Measurements from ENCODE around the gene DLG5. TPM values are rescaled to one million over a fixed set of nuclear protein-coding genes. Genes with fewer than 3 reads are reported as not detected.

DLG5 gene
- total RNA-seq, 4 donors from 2014 or later: 28.6 to 51.2 (median 40.3) TPM

GRCh38 chr10:77834943-77835668 is 91.4 kb downstream of the DLG5 start:
- H3K27me3 ChIP-seq: no peaks in the 10 kb centered on the region
- ATAC-seq (no peak), DNase-seq (no peak)
- no peak overlapping the region for H3K4me3 ChIP-seq
- H3K27ac ChIP-seq: peak overlapping the region in 3 of 4 donors; percentile 41 to 62 (median 58)
- peaks cover 0 to 73% of the 10 kb centered on the region in 2 donors for H3K36me3 ChIP-seq
- H3K4me1 ChIP-seq: peaks cover 9 to 17% of the 10 kb centered on the region in 2 donors
- no peak for TF ChIP-seq CTCF (IDR thresholded peaks at IDR 0.05 in 4 of 5, conservative IDR thresholded peaks at IDR 0.05 in 1 of 5)
- no peak for TF ChIP-seq POLR2A (IDR thresholded peaks at IDR 0.05)
- intact Hi-C loops (cut with DNase I; ENCODE audit: low total_unique reads): no loop called here
- no peaks in the 10 kb centered on the region for H3K9me3 ChIP-seq
- in situ Hi-C loops (cut with MboI; ENCODE audit: low sequenced_read_pairs in 4 of 4): no loop called here

- Histone ChIP-seq H3K9me3 (no peaks in the 10 kb centered on the region), H3K4me3 (no peak overlapping the region), H3K36me3 (peaks cover 0 to 74% of the 10 kb centered on the region in 2 donors), H3K27ac (peak overlapping the region in 1 of 4 donors; percentile 62), H3K4me1 (peaks cover 9 to 17% of the 10 kb centered on the region in 2 donors), H3K27me3 (no peaks in the 10 kb centered on the region)
- TF ChIP-seq POLR2A (IDR thresholded peaks at IDR 0.05) (no peak), CTCF (IDR thresholded peaks at IDR 0.05 in 4 of 5, conservative IDR thresholded peaks at IDR 0.05 in 1 of 5) (no peak)
- ATAC-seq (no peak), DNase-seq (no peak)
- intact Hi-C loops (cut with DNase I; ENCODE audit: low total_unique reads): no loop called here
- in situ Hi-C loops (cut with MboI; ENCODE audit: low sequenced_read_pairs in 4 of 4): no loop called here
Measured at GRCh38 chr10:77834540-77834939, 92.0 kb downstream of the DLG5 start.

GRCh38 chr10:77833792-77834191 is 92.8 kb downstream of the DLG5 start:
- no peak overlapping the region for H3K4me3 ChIP-seq
- no peaks in the 10 kb centered on the region for H3K27me3 ChIP-seq
- intact Hi-C loops (cut with DNase I; ENCODE audit: low total_unique reads): no loop called here
- no peak for TF ChIP-seq POLR2A (IDR thresholded peaks at IDR 0.05)
- no peak for TF ChIP-seq CTCF (IDR thresholded peaks at IDR 0.05 in 4 of 5, conservative IDR thresholded peaks at IDR 0.05 in 1 of 5)
- peaks cover 9 to 17% of the 10 kb centered on the region in 2 donors for H3K4me1 ChIP-seq
- no peak for ATAC-seq
- H3K36me3 ChIP-seq: peaks cover 0 to 76% of the 10 kb centered on the region in 2 donors
- no peak for DNase-seq
- in situ Hi-C loops (cut with MboI; ENCODE audit: low sequenced_read_pairs in 4 of 4): no loop called here
- H3K27ac ChIP-seq: no peak overlapping the region
- no peaks in the 10 kb centered on the region for H3K9me3 ChIP-seq

- DNase-seq (no peak), ATAC-seq (no peak)
- intact Hi-C loops (cut with DNase I; ENCODE audit: low total_unique reads) (no loop called here), in situ Hi-C loops (cut with MboI; ENCODE audit: low sequenced_read_pairs in 4 of 4) (no loop called here)
- Histone ChIP-seq H3K36me3 (peaks cover 0 to 79% of the 10 kb centered on the region in 2 donors), H3K27me3 (no peaks in the 10 kb centered on the region), H3K9me3 (no peaks in the 10 kb centered on the region), H3K4me1 (peaks cover 9 to 17% of the 10 kb centered on the region in 2 donors), H3K27ac (peak overlapping the region in 1 of 4 donors; percentile 47), H3K4me3 (no peak overlapping the region)
- TF ChIP-seq CTCF (IDR thresholded peaks at IDR 0.05 in 4 of 5, conservative IDR thresholded peaks at IDR 0.05 in 1 of 5): no peak
- TF ChIP-seq POLR2A (IDR thresholded peaks at IDR 0.05): no peak
Measured at GRCh38 chr10:77833225-77833624, 93.3 kb downstream of the DLG5 start.

Measured in gastrocnemius medialis (tissue), 4 donors.